ENCODE measurements around the gene HAPLN1.
A peak's percentile ranks its signal among the peaks of the same experiment; 100 is the strongest.

The HAPLN1 gene

GRCh38 chr5:83726912-83727311 lies 6.3 kb upstream of the HAPLN1 start:
- DNase-seq, result peak; percentile 9
- H3K9me3 ChIP-seq (ENCODE audit: control insufficient read depth, low read length), result no peaks in the 10 kb centered on the region
- H3K18ac ChIP-seq (ENCODE audit: low read depth in 1 of 2, low read length in 2 of 2), result no peak overlapping the region
- H2AFZ ChIP-seq (ENCODE audit: low read depth, low read length), result no peak overlapping the region
- WGBS, result 60% methylated on average over 1 of the region's 2 CpGs
- no peak overlapping the region for H2BK120ac ChIP-seq (ENCODE audit: low read depth, low read length)
- no peak overlapping the region for H4K91ac ChIP-seq (ENCODE audit: low read length)
- H3K23ac ChIP-seq (ENCODE audit: low read length in 2 of 2), result no peak overlapping the region
- H3K79me1 ChIP-seq (replicated peaks; ENCODE audit: low read length, poor library complexity, severe bottlenecking), result no peaks in the 10 kb centered on the region
- H3K4ac ChIP-seq (ENCODE audit: low read depth in 1 of 2, low read length in 2 of 2), result no peak overlapping the region
- H2BK15ac ChIP-seq (ENCODE audit: low read depth, poor library complexity, severe bottlenecking), result no peak overlapping the region
- no peak overlapping the region for H3K4me3 ChIP-seq (ENCODE audit: insufficient read depth in 1 of 2, low read depth in 1 of 2, low read length in 2 of 2)
- H2BK5ac ChIP-seq (ENCODE audit: low read depth, low read length, poor library complexity, severe bottlenecking), result no peak overlapping the region
- peak overlapping the region; percentile 86 for H3K27ac ChIP-seq (ENCODE audit: low read length, poor library complexity, severe bottlenecking)
- H2AK5ac ChIP-seq (ENCODE audit: low read length, severe bottlenecking), result no peak overlapping the region
- H3K9ac ChIP-seq (ENCODE audit: low read length), result no peak overlapping the region
- no peak overlapping the region for H3K4me2 ChIP-seq (ENCODE audit: low read length, poor library complexity, severe bottlenecking)
- no peak overlapping the region for H4K8ac ChIP-seq (ENCODE audit: low read length)
- no peaks in the 10 kb centered on the region for H3K36me3 ChIP-seq (ENCODE audit: control insufficient read depth in 1 of 2, insufficient read depth in 2 of 2, low read depth in 1 of 2, low read length in 2 of 2)
- no peak overlapping the region for H2BK12ac ChIP-seq (ENCODE audit: low read length in 2 of 2)
- H3K14ac ChIP-seq (ENCODE audit: low read length in 2 of 2), result no peak overlapping the region
- H3K4me1 ChIP-seq (ENCODE audit: control insufficient read depth, insufficient read depth, low read depth, low read length), result peaks cover 3% of the 10 kb centered on the region
- H3K27me3 ChIP-seq (ENCODE audit: control insufficient read depth in 1 of 2, insufficient read depth in 1 of 2, low read length in 2 of 2), result no peaks in the 10 kb centered on the region

GRCh38 chr5:83724935-83725334 lies 4.3 kb upstream of the HAPLN1 start:
- Histone ChIP-seq H3K4me1 (ENCODE audit: control insufficient read depth, insufficient read depth, low read depth, low read length) (peaks cover 9% of the 10 kb centered on the region), H3K27me3 (ENCODE audit: control insufficient read depth in 1 of 2, insufficient read depth in 1 of 2, low read length in 2 of 2) (peaks cover 0 to 17% of the 10 kb centered on the region in 2 experiments), H3K9me3 (ENCODE audit: control insufficient read depth, low read length) (no peaks in the 10 kb centered on the region), H2BK15ac (ENCODE audit: low read depth, poor library complexity, severe bottlenecking) (no peak overlapping the region), H3K4me3 (ENCODE audit: insufficient read depth in 1 of 2, low read depth in 1 of 2, low read length in 2 of 2) (no peak overlapping the region), H3K14ac (ENCODE audit: low read length in 2 of 2) (no peak overlapping the region), H3K18ac (ENCODE audit: low read depth in 1 of 2, low read length in 2 of 2) (no peak overlapping the region), H2BK12ac (ENCODE audit: low read length in 2 of 2) (no peak overlapping the region), H3K36me3 (ENCODE audit: control insufficient read depth in 1 of 2, insufficient read depth in 2 of 2, low read depth in 1 of 2, low read length in 2 of 2) (no peaks in the 10 kb centered on the region), H2AK5ac (ENCODE audit: low read length, severe bottlenecking) (no peak overlapping the region), H2AFZ (ENCODE audit: low read depth, low read length) (no peak overlapping the region), H3K27ac (ENCODE audit: low read length, poor library complexity, severe bottlenecking) (peak overlapping the region; percentile 39), H3K79me1 (replicated peaks; ENCODE audit: low read length, poor library complexity, severe bottlenecking) (no peaks in the 10 kb centered on the region), H4K8ac (ENCODE audit: low read length) (no peak overlapping the region), H3K23ac (ENCODE audit: low read length in 2 of 2) (no peak overlapping the region), H2BK120ac (ENCODE audit: low read depth, low read length) (no peak overlapping the region), H3K9ac (ENCODE audit: low read length) (no peak overlapping the region), H2BK5ac (ENCODE audit: low read depth, low read length, poor library complexity, severe bottlenecking) (no peak overlapping the region), H4K91ac (ENCODE audit: low read length) (no peak overlapping the region), H3K4ac (ENCODE audit: low read depth in 1 of 2, low read length in 2 of 2) (no peak overlapping the region), H3K4me2 (ENCODE audit: low read length, poor library complexity, severe bottlenecking) (no peak overlapping the region)
- DNase-seq, result no peak
- 36% methylated on average over 2 of the region's 2 CpGs for WGBS

GRCh38 chr5:83724001-83724400 lies 3.3 kb upstream of the HAPLN1 start:
- H4K91ac ChIP-seq (ENCODE audit: low read length), result no peak overlapping the region
- H2BK12ac ChIP-seq (ENCODE audit: low read length in 2 of 2), result no peak overlapping the region
- no peak overlapping the region for H2BK5ac ChIP-seq (ENCODE audit: low read depth, low read length, poor library complexity, severe bottlenecking)
- H3K4me1 ChIP-seq (ENCODE audit: control insufficient read depth, insufficient read depth, low read depth, low read length), result peaks cover 9% of the 10 kb centered on the region
- H3K9me3 ChIP-seq (ENCODE audit: control insufficient read depth, low read length), result no peaks in the 10 kb centered on the region
- no peak overlapping the region for H3K18ac ChIP-seq (ENCODE audit: low read depth in 1 of 2, low read length in 2 of 2)
- H3K4me2 ChIP-seq (ENCODE audit: low read length, poor library complexity, severe bottlenecking), result no peak overlapping the region
- no peak overlapping the region for H3K9ac ChIP-seq (ENCODE audit: low read length)
- no peaks in the 10 kb centered on the region for H3K36me3 ChIP-seq (ENCODE audit: control insufficient read depth in 1 of 2, insufficient read depth in 2 of 2, low read depth in 1 of 2, low read length in 2 of 2)
- H3K14ac ChIP-seq (ENCODE audit: low read length in 2 of 2), result no peak overlapping the region
- no peak overlapping the region for H3K23ac ChIP-seq (ENCODE audit: low read length in 2 of 2)
- H2BK15ac ChIP-seq (ENCODE audit: low read depth, poor library complexity, severe bottlenecking), result no peak overlapping the region
- no peak overlapping the region for H3K4ac ChIP-seq (ENCODE audit: low read depth in 1 of 2, low read length in 2 of 2)
- H2AK5ac ChIP-seq (ENCODE audit: low read length, severe bottlenecking), result no peak overlapping the region
- peak overlapping the region; percentile 27 for H4K8ac ChIP-seq (ENCODE audit: low read length)
- DNase-seq, result no peak
- H3K79me1 ChIP-seq (replicated peaks; ENCODE audit: low read length, poor library complexity, severe bottlenecking), result no peaks in the 10 kb centered on the region
- H3K4me3 ChIP-seq (ENCODE audit: insufficient read depth in 1 of 2, low read depth in 1 of 2, low read length in 2 of 2), result no peak overlapping the region
- peaks cover 0 to 20% of the 10 kb centered on the region in 2 experiments for H3K27me3 ChIP-seq (ENCODE audit: control insufficient read depth in 1 of 2, insufficient read depth in 1 of 2, low read length in 2 of 2)
- no peak overlapping the region for H2BK120ac ChIP-seq (ENCODE audit: low read depth, low read length)
- H3K27ac ChIP-seq (ENCODE audit: low read length, poor library complexity, severe bottlenecking), result no peak overlapping the region
- 60% methylated on average over 1 of the region's 2 CpGs for WGBS
- no peak overlapping the region for H2AFZ ChIP-seq (ENCODE audit: low read depth, low read length)

GRCh38 chr5:83723031-83723430 lies 2.4 kb upstream of the HAPLN1 start:
- no peak overlapping the region for H4K91ac ChIP-seq (ENCODE audit: low read length)

More at GRCh38 chr5:83723031-83723430, 2.4 kb upstream of the HAPLN1 start:
- no peaks in the 10 kb centered on the region for H3K36me3 ChIP-seq (ENCODE audit: control insufficient read depth in 1 of 2, insufficient read depth in 2 of 2, low read depth in 1 of 2, low read length in 2 of 2)
- DNase-seq, result no peak
- H3K23ac ChIP-seq (ENCODE audit: low read length in 2 of 2), result no peak overlapping the region
- H3K4ac ChIP-seq (ENCODE audit: low read depth in 1 of 2, low read length in 2 of 2), result no peak overlapping the region
- 82% methylated on average over 3 of the region's 7 CpGs for WGBS
- H3K27ac ChIP-seq (ENCODE audit: low read length, poor library complexity, severe bottlenecking), result no peak overlapping the region
- no peaks in the 10 kb centered on the region for H3K79me1 ChIP-seq (replicated peaks; ENCODE audit: low read length, poor library complexity, severe bottlenecking)
- H4K8ac ChIP-seq (ENCODE audit: low read length), result no peak overlapping the region
- H3K9ac ChIP-seq (ENCODE audit: low read length), result no peak overlapping the region
- H3K4me2 ChIP-seq (ENCODE audit: low read length, poor library complexity, severe bottlenecking), result no peak overlapping the region
- no peak overlapping the region for H3K4me3 ChIP-seq (ENCODE audit: insufficient read depth in 1 of 2, low read depth in 1 of 2, low read length in 2 of 2)
- H3K27me3 ChIP-seq (ENCODE audit: control insufficient read depth in 1 of 2, insufficient read depth in 1 of 2, low read length in 2 of 2), result peaks cover 0 to 25% of the 10 kb centered on the region in 2 experiments
- H2AK5ac ChIP-seq (ENCODE audit: low read length, severe bottlenecking), result no peak overlapping the region
- no peak overlapping the region for H2BK12ac ChIP-seq (ENCODE audit: low read length in 2 of 2)
- H3K18ac ChIP-seq (ENCODE audit: low read depth in 1 of 2, low read length in 2 of 2), result no peak overlapping the region
- H2BK5ac ChIP-seq (ENCODE audit: low read depth, low read length, poor library complexity, severe bottlenecking), result no peak overlapping the region
- no peak overlapping the region for H3K14ac ChIP-seq (ENCODE audit: low read length in 2 of 2)
- no peaks in the 10 kb centered on the region for H3K9me3 ChIP-seq (ENCODE audit: control insufficient read depth, low read length)
- H2BK120ac ChIP-seq (ENCODE audit: low read depth, low read length), result no peak overlapping the region
- no peak overlapping the region for H2AFZ ChIP-seq (ENCODE audit: low read depth, low read length)
- H3K4me1 ChIP-seq (ENCODE audit: control insufficient read depth, insufficient read depth, low read depth, low read length), result peaks cover 9% of the 10 kb centered on the region
- H2BK15ac ChIP-seq (ENCODE audit: low read depth, poor library complexity, severe bottlenecking), result no peak overlapping the region

Measured in mesenchymal stem cell (in vitro differentiated cells and primary cell).